Epithelial cell of prostate (primary cell): ENCODE measurements around the gene RSKR.
A peak's percentile ranks its signal among the peaks of the same experiment; 100 is the strongest.
"Not testable (repeated sequence)": the region's sequence is repeated elsewhere in the genome, so short reads cannot be mapped to it uniquely, and the experiment has no call there.

ENCODE experiments used
- DNase-seq: peaks from one replicate; pipeline ENCODE4 v3.0.0-alpha.2; 2011; ENCODE audit warnings: low read depth, low spot score
- H3K27ac ChIP-seq: fragments of 450-650 bp; 2 replicates; pipeline ENCODE4 v1.5.1; 2017; ENCODE audit warnings: mild to moderate bottlenecking

Gene RSKR

DNA sequence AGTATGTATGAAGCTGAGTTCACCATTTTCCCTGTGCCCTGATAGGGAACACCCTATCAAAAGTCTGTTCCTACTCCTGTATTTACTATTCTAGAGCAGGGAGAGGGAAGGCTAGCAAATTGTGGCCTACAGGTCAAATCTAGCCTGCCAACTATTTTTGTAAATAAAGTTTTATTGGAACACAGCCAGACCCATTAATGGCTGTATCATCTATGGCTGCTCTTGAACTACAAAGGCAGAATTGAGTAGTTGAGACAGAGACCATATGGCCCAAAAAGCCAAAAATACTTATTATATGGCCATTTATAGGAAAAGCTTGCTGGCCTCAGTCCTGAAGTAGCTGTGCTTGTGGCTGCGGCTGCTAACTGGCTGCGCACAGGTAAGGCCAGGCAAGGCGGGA lies 33.0 kb downstream of the RSKR start:
- H3K27ac ChIP-seq: no peak overlapping the region
- DNase-seq: no peak

- DNase-seq: no peak
- no peak overlapping the region for H3K27ac ChIP-seq
Measured at GRCh38 chr17:28579526-28579925, 34.5 kb downstream of the RSKR start.

DNA sequence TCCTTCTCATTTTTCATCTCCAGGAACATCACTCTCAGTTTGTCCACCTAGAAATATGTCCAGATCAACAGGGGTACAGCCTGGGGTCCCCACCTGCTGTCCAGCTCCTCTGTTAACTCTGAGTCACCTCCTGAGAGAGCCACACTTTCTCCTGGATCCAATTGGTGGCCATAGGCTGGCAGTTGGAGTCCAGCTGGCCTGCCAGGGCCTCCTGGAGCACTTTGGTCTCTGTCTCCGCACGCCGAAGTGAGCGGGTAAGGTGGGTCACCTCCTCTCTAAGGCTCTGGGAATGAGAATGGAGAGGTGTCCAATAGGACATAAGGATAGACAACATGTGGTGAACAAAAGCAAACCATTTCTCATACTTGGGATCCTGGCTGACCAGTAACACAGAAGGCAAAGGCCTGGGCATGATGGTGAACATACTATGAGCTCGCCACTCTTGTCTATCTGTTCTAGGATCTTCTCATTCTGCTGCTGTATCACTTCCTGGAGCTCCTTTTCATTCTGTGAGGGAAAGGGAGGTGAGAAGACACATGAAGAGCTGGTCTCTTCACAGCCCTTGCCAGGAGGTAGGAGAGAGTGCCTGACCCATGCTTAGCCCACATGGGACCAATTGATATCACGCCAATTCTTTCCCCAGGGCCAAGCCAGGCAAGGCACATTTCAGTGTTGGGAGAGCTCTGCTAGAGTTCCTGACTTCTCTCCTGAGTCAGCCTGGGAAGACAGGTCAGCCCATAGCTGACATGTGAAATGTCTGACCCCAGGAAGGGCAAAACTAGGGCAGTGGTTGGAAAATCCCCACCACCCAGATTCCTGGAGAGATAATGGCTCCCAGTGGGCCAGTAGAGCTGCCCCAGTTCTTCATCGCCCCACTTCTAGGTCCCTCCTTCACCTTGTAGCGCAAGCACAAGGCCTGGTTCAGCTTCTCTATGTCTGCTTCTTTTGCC lies 35.5 kb downstream of the RSKR start:
- no peak for DNase-seq
- H3K27ac ChIP-seq: no peak overlapping the region

DNA sequence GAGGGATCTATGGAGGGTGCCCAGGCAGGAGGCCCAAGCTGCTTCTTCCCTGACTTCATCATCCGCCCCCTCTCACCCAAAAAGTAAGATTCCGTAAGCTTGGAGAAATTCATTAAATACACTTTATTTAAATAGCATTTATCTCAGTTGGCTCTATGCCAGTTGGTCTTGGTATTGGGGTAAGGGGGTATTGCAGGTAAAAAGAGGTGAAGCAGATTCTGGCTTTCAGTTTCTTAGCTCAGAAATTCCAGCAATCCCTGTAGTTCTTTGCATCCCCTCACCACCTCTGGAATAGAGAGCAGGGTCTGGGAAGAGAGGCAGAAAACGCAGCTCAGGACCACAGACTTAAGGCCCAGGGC lies 36.5 kb downstream of the RSKR start:
- DNase-seq: no peak
- H3K27ac ChIP-seq: no peak overlapping the region

DNA sequence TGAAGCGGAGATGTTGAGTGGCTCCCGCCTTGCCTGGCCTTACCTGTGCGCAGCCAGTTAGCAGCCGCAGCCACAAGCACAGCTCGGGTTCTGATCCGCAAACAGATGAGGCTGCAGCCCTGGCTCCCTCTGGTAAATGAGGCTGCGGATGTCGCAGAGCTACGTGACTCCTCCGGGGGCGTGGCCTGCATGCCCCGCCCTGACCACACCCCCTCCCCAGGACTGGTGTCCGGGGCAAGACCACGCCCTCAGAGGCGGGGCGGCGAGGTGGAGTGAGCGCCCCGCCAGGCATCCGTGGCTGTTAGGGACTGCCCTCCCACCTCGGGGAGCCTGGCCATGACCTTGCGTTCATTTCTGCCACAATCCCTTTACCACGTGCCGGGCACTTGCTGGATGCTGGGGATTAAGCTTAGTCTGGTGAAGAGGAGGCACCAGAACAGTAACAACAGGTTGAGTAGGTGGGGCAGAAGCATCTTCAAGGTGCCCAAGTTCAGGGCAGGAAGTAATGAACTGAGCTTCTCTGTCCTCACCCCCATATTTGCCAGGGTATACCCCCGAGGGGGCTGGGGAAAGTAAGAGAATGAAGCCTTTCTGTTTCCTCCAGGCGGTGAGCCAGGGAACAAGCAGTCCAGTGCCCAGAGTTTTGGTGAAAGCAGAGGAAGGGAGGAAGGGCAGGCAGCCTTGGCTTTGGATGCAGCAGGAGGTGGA lies 37.1 kb downstream of the RSKR start, which contains the start of gene ALDOC:
TSS of gene ALDOC (minus strand) at position 138 of the 708 bp plus-strand sequence. CDS start 1,363 bp downstream, outside the sequence.
- no peak within 1 kb of the TSS for H3K27ac ChIP-seq
- DNase-seq: peak; percentile 69

DNA sequence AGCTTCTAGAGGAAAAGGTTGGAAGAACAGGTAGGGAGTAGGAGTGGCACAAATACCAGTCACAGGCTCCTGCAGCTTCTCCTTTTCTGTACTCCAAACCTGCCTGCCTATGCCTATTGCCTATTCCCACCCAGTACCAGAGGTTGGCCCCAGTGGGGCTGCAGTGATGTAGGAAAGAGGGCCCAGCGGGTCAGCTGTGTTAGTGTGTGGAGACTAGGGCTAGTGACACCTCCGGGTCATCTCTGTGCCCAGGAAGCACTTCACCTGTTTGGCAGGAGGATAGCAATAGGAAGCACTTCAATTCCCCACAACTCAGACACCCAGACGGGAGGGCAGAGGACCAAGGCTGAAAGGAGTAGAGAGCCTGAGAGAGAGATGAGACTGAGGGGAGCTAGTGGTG lies 38.0 kb downstream of the RSKR start:
- DNase-seq, H3K27ac ChIP-seq: not testable (repeated sequence)

DNA sequence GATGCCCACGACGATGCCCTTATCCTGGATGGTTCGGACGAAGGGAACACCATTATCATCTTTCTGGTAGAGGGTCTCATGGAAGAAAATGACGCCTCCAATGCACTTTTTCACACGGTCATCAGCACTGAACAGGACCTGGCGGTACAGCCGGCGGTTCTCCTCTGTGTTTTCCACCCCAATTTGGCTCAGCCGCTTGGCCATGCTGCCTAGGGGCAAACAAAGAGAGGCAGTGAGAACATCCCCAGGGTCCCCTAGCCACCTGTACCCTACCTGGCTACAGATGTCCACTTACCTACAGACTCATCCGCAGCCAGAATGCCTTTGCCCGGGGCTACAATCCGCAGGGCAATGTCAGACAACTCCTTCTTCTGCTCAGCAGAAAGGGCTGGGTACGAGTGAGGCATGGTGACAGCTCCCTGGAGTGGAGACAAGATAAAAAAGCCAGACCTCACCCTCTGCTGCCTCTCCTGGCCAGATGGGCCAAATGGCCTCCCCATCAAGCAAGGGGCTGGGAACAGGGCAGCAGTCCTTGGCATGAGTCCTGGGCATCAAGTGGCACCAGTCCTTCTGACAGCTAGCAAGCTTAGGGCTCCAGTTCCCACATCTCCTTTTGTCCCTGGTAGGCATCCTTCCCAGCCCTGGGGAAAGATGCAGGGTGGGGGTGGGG lies 38.7 kb downstream of the RSKR start:
- no peak for DNase-seq
- no peak overlapping the region for H3K27ac ChIP-seq

DNA sequence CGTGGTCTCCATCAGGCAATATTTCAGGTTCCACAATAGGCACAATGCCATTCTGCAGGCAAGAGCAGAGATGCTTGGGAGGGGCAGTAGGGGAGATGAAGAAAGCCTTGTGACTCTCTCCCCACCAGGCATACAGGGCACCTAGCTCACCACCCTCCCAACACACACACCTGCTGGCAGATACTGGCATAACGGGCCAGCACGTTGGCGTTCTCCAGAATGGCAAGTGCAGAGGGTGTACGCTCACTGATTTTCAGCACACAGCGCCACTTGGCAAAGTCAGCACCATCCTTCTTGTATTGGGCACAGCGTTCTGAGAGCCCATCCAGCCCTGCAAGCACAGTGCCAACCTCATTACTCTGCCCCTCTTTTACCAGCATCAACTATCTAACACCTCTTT lies 39.5 kb downstream of the RSKR start:
- H3K27ac ChIP-seq: no peak overlapping the region
- no peak for DNase-seq

DNA sequence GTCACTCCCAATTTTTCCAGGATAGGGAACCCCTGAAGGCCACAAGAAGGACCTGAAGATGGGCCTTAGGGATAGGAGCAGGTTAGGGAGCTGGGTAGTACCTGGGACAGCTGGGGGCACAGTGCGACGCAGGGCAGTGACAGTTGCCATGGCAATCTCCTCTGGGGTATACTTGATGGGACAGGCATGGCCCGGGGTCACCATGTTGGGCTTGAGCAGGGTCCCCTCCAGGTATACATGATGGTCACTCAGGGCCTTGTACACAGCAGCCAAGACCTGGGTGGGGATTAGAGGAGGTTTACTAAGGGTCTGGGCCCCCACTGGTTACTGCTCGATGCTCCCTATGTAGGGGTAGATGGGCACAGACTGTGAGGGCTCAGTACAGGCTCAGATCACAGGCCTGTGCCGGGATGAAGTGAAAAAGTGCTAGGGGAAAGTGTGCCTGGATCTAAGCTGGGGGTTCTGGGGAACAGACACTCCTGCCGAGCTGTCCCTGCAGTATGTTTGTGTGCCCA lies 40.0 kb downstream of the RSKR start:
- no peak overlapping the region for H3K27ac ChIP-seq

DNA sequence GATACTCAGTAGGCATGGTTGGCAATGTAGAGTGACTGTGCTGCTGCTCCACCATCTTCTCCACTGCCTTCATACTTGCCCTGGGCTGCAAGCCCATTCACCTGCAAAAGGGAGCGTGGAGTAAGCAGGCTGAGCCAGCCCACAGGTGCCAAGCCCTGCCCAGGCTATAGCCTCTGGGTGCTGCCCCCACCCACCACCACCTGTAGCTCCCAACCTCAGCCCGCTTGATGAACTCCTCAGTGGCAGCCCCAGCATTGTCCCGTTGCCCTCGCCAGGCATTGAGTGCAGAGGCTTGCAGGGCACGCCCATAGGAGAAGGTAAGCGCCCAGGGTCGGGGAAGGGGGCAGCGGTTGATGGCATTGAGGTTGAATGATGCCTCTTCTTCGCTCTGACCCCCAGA lies 40.5 kb downstream of the RSKR start:
- DNase-seq: no peak
- H3K27ac ChIP-seq: no peak overlapping the region

More for the DNA sequence above, 40.0 kb downstream of the RSKR start:
- DNase-seq: no peak

GRCh38 chr17:28573040-28573380 lies 41.0 kb downstream of the RSKR start:
- DNase-seq: no peak
- no peak overlapping the region for H3K27ac ChIP-seq

- DNase-seq: no peak
- no peak overlapping the region for H3K27ac ChIP-seq
Measured at GRCh38 chr17:28572259-28573039, 41.5 kb downstream of the RSKR start.

- DNase-seq: peak; percentile 37
- H3K27ac ChIP-seq: no peak within 1 kb of the TSS
Measured at GRCh38 chr17:28571361-28572122, 42.4 kb downstream of the RSKR start, which contains the start of gene PIGS. PIGS (minus strand) TSS chr17:28571524; CDS start chr17:28571496, 28 bp downstream.

GRCh38 chr17:28570716-28571360 lies 43.1 kb downstream of the RSKR start:
- H3K27ac ChIP-seq: no peak overlapping the region
- no peak for DNase-seq

GRCh38 chr17:28569446-28569845 lies 44.5 kb downstream of the RSKR start:
- DNase-seq: no peak
- no peak overlapping the region for H3K27ac ChIP-seq

DNA sequence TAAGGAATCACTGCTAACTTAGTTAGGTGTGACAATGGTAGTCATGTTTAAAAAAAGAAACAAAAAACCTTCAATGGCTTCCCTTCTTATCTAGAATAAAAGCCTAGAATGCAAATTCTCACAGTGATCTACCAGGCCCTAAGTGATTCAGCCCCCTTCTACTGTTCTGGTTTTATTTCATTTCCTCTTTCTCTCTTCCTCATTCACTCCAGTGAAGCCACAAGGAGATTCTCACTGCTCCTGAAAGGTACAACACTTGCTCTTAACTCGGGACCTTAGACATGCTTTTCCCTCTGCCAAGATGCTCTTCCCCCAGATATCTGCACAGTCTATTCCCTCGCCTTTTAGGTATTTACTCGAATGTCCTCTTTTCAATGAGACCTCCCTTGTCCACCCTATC lies 46.4 kb downstream of the RSKR start:
- DNase-seq: no peak
- no peak overlapping the region for H3K27ac ChIP-seq

DNA sequence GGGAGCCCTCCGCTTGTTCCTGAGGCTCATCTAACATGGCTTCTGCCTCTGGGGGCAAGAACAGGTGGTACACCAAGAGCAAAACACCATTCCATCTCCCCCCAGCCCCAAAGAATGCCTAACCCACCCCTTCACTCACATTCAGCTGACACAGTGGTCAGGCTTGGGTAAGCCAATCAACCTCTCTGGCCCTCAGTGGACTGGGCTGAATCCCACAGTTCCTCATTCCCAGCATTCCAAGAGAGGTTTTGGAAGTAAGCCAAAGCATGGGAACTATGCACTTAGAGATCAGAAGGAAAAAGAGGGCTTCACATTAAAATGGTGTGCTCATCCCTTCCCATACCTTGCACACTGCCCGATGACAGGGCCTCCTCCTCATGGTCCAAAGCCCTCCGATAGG lies 50.5 kb downstream of the RSKR start:
- no peak for DNase-seq
- H3K27ac ChIP-seq: no peak overlapping the region
